GM19438 (cell line): ENCODE results near the gene HSD17B7.
A peak's percentile ranks its signal among the peaks of the same experiment; 100 is the strongest.
"Not testable (repeated sequence)": the region's sequence is repeated elsewhere in the genome, so short reads cannot be mapped to it uniquely, and the experiment has no call there.

ENCODE experiments used
- ATAC-seq: cut with Tn5 transposase; IDR thresholded peaks from one replicate; pipeline ENCODE4 v1.9.1; 2021; ENCODE audit warnings: low read depth; ENCODE audit not compliant: unreplicated experiment

Gene HSD17B7

DNA sequence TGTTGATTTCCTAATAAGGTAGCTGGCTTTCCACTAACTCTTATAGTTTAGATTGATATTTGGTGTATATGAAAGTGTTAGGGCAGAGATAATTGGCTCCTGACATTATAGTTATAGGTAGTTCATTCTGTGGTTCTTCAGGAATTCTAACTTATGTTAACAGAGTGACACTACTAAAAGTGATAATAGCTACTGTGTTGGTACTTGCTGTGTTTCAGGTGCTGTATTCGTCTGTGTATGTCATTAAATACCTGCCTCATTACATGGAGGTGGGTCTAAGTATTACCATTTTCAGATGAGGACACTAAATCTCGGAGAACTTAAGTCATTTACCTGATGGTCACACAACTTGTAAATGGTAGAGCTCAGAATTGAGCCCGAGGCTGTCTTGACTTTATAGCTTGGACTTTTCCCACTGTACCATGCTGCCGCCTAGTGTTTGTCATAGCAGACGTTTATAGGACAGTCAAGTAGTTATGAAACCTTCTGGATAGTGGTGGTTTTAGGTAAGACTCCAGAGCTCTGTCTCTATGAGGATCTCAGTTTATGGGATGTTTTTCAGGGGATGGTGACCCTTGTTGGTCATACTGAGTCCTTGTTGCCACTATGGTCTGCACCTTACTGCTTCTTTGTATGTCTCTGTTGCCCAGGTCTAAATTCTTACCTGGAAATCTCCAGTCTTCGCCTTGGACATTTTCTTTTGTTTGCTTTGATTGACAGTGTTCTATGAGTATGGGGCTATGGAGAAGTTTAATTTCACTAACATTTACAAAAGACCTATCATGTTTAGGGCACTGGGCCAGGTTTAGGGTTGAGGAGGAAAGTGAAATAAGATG lies 9.7 kb downstream of the HSD17B7 start:
- ATAC-seq: not testable (repeated sequence)

GRCh38 chr1:162807503-162807902 lies 17.0 kb downstream of the HSD17B7 start:
- ATAC-seq: not testable (repeated sequence)

- ATAC-seq: not testable (repeated sequence)
These were observed 21.9 kb downstream of the HSD17B7 start for GRCh38 chr1:162812357-162812756.

GRCh38 chr1:162818136-162818535 lies 27.6 kb downstream of the HSD17B7 start:
- not testable (repeated sequence) for ATAC-seq

GRCh38 chr1:162818666-162819065 lies 28.2 kb downstream of the HSD17B7 start:
- not testable (repeated sequence) for ATAC-seq

DNA sequence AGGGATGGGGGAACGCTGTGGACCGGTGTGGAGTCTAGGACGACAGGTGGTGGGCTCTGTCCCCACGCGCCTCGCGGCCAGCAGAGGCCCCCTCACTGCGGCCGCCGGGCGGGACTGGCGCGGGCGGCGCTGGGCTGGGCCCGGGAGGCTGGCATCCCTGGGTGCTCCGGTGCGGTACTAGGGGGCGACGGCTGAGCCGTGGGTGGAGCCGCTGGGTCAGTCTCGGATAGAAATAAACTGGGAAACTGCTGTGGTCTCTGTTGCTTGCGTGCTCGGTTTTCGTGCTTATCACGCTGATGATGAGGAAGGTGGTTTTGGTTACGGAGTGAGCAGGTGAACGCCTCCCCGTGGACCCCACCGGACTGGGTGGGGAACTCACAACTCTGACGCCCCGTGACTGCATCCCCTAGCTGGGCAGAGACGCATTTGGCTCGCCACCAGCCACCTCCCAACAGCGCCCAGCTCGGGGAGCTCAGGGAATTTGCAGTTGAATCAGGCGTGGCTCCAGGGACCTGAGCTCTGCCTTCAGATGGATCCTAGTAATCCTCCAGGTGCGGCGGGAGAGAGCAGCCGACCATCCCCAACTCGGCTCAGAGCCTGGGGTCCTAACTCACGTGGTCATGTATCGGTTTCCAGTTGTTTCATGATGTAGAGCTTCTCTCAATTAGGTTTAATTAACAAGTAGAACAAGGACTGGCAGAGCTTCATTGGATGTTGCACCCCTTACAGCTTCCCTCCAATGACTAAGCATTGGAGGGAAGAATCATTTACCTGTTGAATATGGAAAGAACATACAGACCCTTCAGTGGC lies 32.1 kb downstream of the HSD17B7 start:
- ATAC-seq: no peak

DNA sequence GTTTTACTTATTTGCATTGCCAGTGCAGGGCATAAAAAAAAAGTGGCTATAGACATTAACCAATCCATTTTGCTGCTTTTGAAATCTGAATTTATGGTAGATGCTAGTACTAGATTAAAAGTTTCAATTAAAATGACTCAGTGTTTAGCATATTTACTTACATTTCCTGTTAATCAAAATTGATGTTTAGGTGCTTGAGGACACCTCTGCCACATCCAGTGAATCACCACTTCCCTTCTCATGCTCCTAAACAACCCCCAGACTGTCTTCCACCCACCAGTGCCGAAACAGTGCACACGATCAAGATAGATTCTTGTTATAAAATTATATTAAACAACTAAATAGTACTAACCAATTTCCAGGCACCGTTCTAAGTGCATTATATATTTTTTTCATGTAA lies 32.7 kb downstream of the HSD17B7 start:
- no peak for ATAC-seq

DNA sequence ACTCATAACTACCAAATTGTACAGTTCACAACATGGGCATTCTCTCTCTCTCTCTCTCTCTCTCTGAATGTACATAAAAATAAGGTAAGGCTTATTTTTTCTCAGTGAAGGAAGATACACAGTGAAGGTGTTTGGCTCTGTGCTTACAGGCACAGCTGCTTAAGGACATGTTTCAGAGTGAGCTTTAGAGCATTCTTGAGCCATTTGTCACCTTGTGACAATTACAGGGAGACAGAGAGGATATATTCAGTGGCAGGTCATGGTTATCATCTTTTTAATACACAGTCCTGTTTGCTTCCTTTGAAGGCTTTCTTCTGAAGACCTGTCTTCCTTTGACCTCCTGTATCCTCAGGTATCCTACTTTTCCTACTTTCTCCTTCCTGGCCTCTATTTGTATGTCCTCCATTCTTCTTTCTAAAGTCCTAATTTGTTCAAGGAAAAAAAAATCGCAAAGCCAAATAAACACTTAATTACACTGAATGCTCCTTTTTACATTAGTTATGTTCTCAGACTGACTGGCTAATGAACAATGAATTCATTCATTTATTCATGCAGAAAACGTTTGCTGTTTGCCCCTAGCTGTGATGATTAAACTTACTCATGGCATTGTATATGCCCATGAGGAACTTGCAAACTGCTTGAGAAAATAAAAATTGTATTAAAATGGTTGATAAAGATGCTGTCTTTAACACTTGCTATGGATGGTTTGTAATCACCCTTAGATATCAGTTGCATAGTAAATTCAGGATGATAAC lies 33.4 kb downstream of the HSD17B7 start:
- no peak for ATAC-seq

DNA sequence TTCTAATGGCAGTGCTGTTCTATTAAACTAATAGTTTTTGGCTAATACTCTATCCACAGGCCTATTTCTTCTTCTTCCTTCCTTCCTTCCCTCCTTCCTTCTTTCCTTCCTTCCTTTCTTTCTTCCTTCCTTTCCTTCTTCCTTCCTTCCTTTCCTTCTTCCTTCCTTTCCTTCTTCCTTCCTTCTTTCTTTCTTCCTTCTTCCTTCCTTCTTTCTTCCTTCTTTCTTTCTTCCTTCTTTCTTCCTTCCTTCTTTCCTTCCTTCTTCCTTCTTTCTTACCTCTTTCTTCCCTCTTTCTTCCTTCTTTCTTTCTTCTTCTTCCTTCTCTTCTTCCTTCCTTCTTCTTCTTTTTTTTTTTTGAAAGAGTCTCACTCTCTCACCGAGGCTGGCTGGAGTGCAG lies 38.8 kb downstream of the HSD17B7 start:
- ATAC-seq: no peak

GRCh38 chr1:162832470-162832869 lies 42.0 kb downstream of the HSD17B7 start:
- ATAC-seq: no peak

GRCh38 chr1:162835157-162835899 lies 44.8 kb downstream of the HSD17B7 start:
- peak; percentile 92 for ATAC-seq

DNA sequence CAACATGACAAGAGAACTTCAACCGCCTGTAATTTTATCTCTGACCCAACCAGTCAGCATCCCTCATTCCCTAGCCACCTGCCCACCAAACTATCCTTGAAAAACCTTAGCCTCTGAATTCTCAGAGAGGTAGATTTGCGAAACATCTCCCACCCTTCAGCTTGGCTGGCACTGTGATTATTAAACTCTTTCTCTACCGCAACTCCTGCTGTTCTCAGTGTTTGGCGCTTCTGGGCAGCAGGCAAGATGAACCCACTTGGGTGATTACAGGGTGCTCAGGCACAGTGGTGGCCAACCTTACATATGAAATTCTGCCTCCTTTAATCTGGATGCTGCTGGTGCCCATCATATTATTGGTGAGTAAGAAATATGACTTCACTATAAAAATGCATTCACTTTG lies 48.4 kb downstream of the HSD17B7 start:
- no peak for ATAC-seq

- no peak for ATAC-seq
These were observed 49.8 kb downstream of the HSD17B7 start for GRCh38 chr1:162840250-162840839.

DNA sequence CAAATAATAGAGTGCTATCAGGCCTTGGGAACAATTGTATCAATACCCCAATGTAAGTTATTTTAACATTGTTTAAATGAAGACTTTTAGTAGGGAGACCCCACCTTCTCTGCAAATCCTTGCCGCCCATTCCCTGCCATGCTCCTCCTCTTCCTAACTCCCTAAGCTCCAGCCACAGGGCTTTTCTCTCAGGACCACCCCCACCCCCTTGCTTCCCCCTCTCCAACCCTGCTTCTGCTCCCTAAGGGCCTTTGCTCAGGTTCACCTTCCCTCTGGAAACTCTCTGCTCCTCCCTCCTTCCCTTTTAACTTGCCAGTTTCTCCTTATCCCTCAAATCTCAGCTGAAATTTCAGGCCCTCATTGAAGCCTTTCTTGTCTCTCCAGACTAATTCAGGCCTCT lies 53.7 kb downstream of the HSD17B7 start:
- no peak for ATAC-seq

- no peak for ATAC-seq
These were observed 56.0 kb downstream of the HSD17B7 start for GRCh38 chr1:162846256-162847212.

DNA sequence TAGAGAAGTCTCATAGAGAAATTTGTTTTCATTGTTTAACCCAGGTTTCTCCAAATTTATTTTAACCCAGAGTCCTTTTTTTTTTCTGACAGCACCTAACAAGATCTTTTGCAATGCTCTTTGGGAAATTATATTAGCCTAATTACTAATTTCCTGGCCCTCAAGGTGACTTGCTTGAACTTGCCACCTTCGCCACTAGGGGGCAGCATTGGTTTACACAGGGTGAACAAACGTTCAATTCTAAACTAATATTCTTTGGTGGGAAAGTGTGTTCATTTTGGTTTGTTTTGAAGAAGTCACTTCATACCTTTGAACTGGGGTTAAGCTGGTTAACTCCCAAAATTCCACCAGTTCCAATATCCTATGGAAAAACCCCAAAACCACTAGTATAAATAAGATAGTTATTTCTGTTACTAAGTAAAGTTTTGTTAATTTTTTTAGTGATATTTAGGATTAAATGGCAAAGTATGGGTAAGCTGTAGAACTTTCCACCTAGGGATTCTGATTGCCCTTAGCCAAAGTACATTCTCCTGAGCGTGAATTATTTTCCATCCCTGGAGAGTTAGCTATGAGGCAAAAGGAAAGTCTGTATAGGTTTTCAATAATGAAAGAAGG lies 57.4 kb downstream of the HSD17B7 start:
- ATAC-seq: no peak

GRCh38 chr1:162849711-162850110 lies 59.2 kb downstream of the HSD17B7 start:
- ATAC-seq: no peak

GRCh38 chr1:162851341-162851740 lies 60.8 kb downstream of the HSD17B7 start:
- no peak for ATAC-seq
